Hepatic stellate cell (primary cell): Measurements from ENCODE around the gene PCYT1A.
"Not testable (repeated sequence)": the region's sequence is repeated elsewhere in the genome, so short reads cannot be mapped to it uniquely, and the experiment has no call there.

Source experiments
- DNase-seq: peaks from one replicate; pipeline ENCODE4 v3.0.0; 2011; ENCODE audit warnings: low spot score

The PCYT1A gene

DNA sequence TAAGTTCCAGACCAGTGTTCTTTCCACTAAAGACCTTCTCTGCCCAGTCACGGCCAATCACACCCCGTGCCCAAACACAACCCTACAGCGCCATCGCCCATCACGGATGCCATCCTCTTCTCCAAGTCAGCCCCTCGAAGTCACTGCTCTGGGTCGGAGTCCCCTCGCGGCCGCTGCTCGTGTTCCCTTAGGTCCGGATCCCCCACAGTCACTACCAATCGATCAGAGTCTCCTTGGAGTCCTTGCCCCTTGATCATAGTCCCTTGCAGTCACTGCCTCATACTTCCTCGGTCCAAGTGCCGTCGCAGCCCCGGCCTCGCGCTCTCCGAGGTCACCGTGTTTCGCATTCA lies 461 bp downstream of the PCYT1A start:
- peak; percentile 24 for DNase-seq

GRCh38 chr3:196284396-196284795 lies 3.1 kb downstream of the PCYT1A start:
- peak; percentile 31 for DNase-seq

DNA sequence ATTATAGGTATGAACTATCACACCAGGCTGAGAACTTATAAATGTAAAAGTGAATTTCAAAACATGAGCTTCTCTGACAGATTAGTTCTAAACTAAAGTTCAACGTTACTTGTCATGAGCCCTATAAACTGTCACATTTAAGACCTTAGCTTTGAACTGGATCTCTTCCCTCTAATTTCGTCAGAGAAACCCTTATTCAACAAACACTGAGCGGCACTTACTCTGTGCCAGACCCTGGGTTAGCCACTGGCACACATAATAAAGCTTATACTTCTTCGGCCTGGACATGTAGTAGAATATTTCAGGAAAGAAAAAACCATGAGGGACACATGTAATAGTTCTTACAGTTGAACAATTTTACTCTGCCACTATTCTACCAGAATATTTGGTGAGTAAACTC lies 5.6 kb downstream of the PCYT1A start:
- DNase-seq: no peak

DNA sequence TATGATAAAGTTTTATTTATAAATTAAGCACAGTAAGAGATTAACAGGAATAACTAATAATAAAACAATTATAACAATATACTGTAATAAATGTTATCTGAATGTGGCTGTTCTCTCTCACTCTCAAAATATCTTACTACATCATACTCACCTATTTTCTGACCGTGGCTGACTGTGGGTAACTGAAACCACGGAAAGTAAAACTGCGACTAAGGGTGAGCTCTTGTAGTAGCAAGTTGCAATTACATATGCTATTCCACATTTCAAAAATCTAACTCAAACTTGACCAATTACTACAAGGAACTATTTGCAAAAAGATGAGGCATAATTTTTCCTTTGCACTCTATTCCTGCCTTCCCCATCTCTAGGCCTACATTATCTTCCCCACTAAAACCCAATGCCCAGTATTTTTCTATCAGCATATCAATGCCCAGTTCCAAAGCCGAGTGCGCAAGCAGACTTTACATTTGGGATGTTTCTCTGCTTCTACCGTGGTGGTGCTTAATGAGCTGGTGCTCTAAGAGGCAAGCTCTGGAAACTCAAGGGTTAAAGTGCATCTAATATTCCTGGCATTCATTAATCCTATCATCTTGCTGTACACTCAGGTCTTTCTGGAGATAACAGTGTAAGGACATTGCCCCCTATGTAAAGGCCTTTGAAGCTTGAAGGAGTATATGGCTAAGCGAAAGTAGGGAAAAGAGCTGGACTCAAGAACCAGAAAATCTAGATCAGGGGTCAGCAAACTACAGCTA lies 6.7 kb downstream of the PCYT1A start:
- no peak for DNase-seq

- no peak for DNase-seq
These were observed 12.4 kb downstream of the PCYT1A start for GRCh38 chr3:196275126-196275525.

- DNase-seq: no peak
These were observed 12.9 kb downstream of the PCYT1A start for GRCh38 chr3:196274585-196274984.

DNA sequence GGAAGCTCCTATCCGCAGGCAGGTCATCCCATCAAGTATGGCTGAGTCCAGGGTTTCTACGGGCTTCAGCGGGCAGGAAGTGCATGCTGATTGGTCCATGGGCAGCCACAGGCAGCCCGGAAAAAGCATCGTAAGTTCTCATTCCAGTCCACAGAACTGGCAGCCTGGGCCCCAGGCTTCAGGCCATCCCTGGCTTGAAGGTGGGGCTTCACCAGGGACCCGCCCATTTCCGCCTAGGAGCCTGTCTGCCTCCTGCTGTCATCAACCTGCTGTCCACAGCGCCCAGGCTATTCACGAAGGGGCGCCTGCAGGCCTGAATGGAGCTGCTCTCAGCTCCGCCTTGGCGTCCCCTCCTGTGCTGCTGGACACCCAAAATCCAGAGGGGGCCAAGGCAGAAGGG lies 13.9 kb downstream of the PCYT1A start:
- DNase-seq: no peak

DNA sequence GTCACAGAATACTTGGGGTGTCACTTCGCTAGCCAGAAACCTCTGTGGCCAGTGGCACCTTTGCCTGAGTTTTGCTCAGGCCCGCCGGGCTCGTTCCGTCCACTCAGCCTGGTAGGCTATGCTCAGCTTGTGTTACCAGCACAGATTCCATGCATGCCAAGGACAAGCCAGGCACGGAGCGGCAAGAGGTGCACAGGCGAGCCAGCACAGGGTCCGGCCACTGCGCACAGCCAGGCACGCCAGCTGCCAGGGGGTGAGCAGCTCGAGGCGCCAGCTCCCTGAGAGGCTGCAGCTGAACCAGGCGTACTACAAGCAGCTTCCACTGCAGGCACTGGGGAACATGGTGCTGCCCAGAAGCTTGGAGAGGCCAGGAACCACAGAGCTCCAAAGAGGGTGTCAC lies 14.7 kb downstream of the PCYT1A start:
- DNase-seq: no peak

- no peak for DNase-seq
These were observed 17.0 kb downstream of the PCYT1A start for GRCh38 chr3:196270499-196270898.

- no peak for DNase-seq
These were observed 19.0 kb downstream of the PCYT1A start for GRCh38 chr3:196268284-196269163.

- DNase-seq: no peak
These were observed 23.7 kb downstream of the PCYT1A start for GRCh38 chr3:196263819-196264218.

GRCh38 chr3:196260784-196261183 lies 26.7 kb downstream of the PCYT1A start:
- no peak for DNase-seq

DNA sequence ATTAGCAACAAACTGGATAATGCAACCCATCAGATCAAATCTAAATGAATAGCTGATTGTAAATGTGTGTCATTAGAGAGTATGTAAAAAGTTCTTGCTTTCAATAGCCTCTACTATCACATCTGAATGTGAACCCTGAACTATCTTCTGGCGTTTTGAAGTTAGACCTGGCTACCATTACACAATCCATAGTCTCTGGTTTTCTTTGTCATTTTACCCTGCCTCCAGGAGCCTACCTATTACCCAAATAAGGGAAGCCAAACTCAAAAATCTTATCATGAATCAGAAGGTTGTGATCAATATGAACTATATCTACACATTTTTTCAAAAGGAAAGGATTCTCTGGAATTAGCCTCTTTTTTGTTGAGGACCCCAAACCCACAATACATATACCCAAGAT lies 31.8 kb downstream of the PCYT1A start:
- DNase-seq: no peak

GRCh38 chr3:196254376-196255283 lies 32.9 kb downstream of the PCYT1A start:
- DNase-seq: no peak

DNA sequence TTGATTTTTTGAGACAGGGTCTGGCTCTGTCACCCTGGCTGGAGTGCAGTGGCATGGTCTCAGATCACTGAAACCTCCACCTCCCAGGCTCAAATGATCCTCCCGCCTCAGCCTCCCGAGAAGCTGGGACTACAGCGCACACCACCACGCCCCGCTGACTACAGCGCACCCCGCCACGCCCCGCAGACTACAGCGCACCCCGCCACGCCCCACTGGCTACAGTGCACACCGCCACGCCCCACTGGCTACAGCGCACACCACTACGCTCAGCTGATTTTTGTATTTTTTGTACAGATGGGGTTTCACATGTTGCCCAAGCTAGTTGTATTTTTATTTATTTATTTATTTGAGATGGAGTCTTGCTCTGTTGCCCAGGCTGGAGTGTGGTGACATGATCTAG lies 35.6 kb downstream of the PCYT1A start:
- DNase-seq: no peak

- DNase-seq: peak; percentile 32
These were observed 40.8 kb downstream of the PCYT1A start for GRCh38 chr3:196246612-196247308.

DNA sequence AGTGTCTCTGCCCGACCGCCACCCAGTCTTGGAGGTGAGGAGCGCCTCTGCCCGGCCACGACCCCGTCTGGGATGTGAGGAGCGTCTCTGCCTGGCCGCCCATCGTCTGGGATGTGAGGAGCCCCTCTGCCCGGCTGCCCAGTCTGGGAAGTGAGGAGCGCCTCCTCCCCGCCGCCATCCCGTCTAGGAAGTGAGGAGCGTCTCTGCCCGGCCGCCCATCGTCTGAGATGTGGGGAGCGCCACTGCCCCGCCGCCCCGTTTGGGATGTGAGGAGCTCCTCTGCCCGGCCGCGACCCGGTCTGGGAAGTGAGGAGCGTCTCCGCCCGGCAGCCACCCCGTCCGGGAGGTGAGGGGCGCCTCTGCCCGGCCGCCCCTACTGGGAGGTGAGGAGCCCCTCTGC lies 43.4 kb downstream of the PCYT1A start:
- not testable (repeated sequence) for DNase-seq

DNA sequence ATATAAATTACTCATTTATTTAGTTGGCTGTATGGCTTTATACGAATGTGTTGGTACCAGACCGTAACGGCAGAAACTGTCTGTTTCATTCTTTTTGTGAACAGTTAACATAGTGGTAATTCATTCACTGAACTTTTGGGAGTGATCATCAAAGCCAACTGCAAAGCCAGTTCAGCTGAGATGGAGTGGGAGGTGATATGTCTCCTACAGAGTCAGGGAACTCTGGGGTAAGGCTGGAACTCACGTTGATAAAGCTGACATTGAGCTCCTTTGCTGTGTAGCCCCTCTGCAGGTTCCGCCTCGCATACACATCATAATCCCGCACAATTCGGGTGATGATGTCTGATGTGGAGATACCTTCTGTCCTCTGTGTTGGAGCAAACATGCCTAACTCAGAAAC lies 45.8 kb downstream of the PCYT1A start:
- no peak for DNase-seq

DNA sequence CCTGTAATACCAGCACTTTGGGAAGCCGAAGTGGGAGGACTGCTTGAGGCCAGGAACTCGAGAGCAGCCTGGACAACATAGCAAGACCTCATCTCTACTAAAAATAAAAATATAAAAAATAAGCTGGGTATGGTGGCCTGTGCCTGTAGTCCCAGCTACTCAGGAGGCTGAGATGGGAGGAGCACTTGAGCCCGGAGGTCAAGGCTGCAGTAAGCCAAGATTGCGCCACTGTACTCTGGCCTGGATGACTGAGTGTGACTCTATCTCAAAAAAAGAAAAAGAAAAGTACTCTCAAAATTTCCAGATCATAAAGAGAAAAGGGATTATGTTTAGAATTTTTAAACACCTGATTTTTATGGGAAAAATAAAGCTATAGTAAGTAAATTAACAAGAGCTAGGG lies 47.1 kb downstream of the PCYT1A start:
- DNase-seq: no peak

DNA sequence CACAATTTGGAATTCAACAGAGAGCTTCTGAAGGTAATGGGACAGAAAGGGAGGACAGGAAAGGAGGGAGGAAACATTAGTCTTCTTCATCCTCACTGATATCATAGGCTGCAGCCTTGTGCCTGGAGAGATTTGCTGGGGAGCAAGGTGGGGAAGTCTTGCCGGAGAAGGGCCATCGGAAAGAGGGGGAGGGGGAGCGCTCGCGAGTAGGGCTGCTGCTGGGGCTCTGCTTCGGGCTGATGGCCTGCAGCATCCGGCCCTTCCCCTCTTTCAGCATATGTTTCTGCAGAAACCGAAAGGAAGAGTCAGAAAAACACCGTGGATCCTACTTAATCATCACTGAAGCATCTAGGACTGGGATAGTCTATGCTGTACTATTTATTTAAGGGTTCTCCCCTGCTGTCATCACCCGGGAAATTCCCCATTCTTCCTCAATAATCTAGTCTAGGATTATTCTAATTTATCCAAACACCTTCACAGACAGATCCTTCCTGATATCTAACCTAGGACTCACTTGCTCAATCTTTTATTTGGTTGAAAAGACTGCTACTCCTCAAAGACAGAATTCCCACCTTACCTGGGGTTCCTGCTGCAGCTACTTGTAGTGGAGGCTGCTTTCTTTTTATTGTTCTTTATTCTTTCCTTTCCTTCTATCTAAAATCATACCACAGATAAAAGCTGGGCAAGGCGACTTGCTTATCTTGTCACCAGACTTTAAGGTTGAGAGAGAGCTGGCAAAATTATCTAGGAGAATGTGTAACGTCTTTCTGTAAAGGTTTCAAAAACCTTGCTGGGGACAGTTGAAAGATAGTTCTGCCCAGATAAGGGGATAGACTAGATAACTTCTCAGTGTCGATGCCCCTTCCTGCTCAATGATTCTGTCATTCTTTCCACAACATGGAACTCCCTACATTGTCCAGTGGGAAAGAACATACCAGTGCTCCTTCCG lies 48.6 kb downstream of the PCYT1A start:
- no peak for DNase-seq

DNA sequence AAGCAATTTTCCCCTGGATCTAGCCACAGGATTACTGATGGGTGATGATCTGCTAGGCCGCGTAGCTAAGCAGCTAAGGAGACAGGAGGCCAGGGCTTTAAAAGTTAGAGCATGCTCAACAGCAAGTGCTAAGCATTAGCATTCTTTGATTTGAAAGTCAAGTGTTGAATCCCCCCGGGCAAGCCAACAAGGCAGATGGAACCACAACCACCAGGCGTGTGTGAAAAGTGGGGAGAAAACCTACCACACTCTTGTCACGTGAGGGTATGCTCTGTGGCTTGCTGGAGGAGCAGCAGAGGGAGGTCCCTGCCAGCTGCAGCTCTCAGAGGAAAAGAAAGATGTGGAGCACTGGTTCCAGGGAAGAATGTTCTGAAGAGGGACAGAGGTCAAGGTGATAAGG lies 50.3 kb downstream of the PCYT1A start:
- no peak for DNase-seq
